Panc1 (cell line): ENCODE data around the gene BOK. TPM values are rescaled to one million over a fixed set of nuclear protein-coding genes. Genes with fewer than 3 reads are reported as not detected.

Experiments used
- ATAC-seq: fragments of 200-7000 bp; cut with Tn5 transposase; 2 replicates; pipeline ENCODE4 v1.9.1; 2020; ENCODE audit warnings: mild to moderate bottlenecking, moderate library complexity
- BruUV-seq: library from RNA; stranded (reverse); fragments of 400-500 nt; replicated peaks from 2 replicates; lab custom pipeline; 2021; lab: Mats Ljungman, UMichigan
- CTCF ChIA-PET: fragments of 300-600 bp; sonication (Branson Sonifier 250); formaldehyde crosslinking; loops from one replicate; lab custom pipeline; 2022; ENCODE audit warnings: antibody characterized with exemption; lab: Charles Lee
- POLR2A ChIA-PET: fragments of 300-600 bp; sonication (Branson Sonifier 250); formaldehyde crosslinking; loops from one replicate; lab custom pipeline; 2022; ENCODE audit warnings: antibody characterized with exemption; lab: Charles Lee
- DNase-seq: peaks from one replicate; pipeline ENCODE4 v3.0.0-alpha.2; 2010; ENCODE audit warnings: low read depth, low spot score
- H3K27ac ChIP-seq: 2 replicates; pipeline ENCODE4 v1.5.1; 2011; ENCODE audit warnings: mild to moderate bottlenecking, low read length, inconsistent platforms
- H3K27me3 ChIP-seq: fragments of 200-500 bp; sonication (Bioruptor generic); 2 replicates; pipeline ENCODE4 v1.6.0; 2014; ENCODE audit warnings: low read length, inconsistent platforms; ENCODE audit not compliant: control insufficient read depth, insufficient read depth
- H3K36me3 ChIP-seq: fragments of 200-500 bp; sonication (Bioruptor generic); 2 replicates; pipeline ENCODE4 v1.5.1; 2014; ENCODE audit warnings: inconsistent platforms, mild to moderate bottlenecking, low read length, moderate library complexity; ENCODE audit not compliant: control insufficient read depth, insufficient read depth
- H3K4me1 ChIP-seq: 2 replicates; pipeline ENCODE4 v1.5.1; 2011; ENCODE audit warnings: inconsistent platforms, mild to moderate bottlenecking, low read length, moderate library complexity; ENCODE audit not compliant: control insufficient read depth, insufficient read depth
- H3K4me3 ChIP-seq, 2 experiments: 2 replicates each; pipeline ENCODE4 v1.5.1; 2011 to 2012; ENCODE audit warnings: low read depth in 2 of 2, low read length in 2 of 2, mild to moderate bottlenecking in 2 of 2, inconsistent platforms in 1 of 2, moderate library complexity in 1 of 2
- H3K9me3 ChIP-seq: fragments of 200-500 bp; sonication (Bioruptor generic); 2 replicates; pipeline ENCODE4 v1.5.1; 2014; ENCODE audit warnings: low read depth, mild to moderate bottlenecking, inconsistent platforms, low read length, moderate library complexity; ENCODE audit not compliant: control insufficient read depth, insufficient read depth
- POLR2AphosphoS5 ChIP-seq: IDR thresholded peaks from 2 replicates; pipeline ENCODE4 v1.6.1; 2012; ENCODE audit warnings: mild to moderate bottlenecking, low read depth, low read length, moderate library complexity
- REST ChIP-seq, 2 experiments: IDR thresholded peaks; 2 replicates each; pipeline ENCODE4 v1.6.1; 2011 to 2012; ENCODE audit warnings: low read depth in 2 of 2, control low read depth in 1 of 2, low read length in 1 of 2, mild to moderate bottlenecking in 1 of 2, moderate library complexity in 1 of 2; ENCODE audit not compliant: insufficient read depth in 1 of 2
- SIN3A ChIP-seq: IDR thresholded peaks from 2 replicates; pipeline ENCODE4 v1.6.1; 2012; ENCODE audit warnings: low read depth, mild to moderate bottlenecking, low read length, moderate library complexity, borderline replicate concordance; ENCODE audit not compliant: insufficient read depth
- TCF7L2 ChIP-seq: IDR thresholded peaks from 2 replicates; pipeline ENCODE4 v1.6.1; 2011; ENCODE audit warnings: mild to moderate bottlenecking, low read depth, low read length, inconsistent platforms
- in situ Hi-C: cut with HindIII; loops from 2 replicates; pipeline ENCODE4 v1.10.0; 2016; ENCODE audit warnings: low sequenced_read_pairs, low pct_unique_long_range_greater_than_20kb
- intact Hi-C: fragments of 100-400 bp; cut with micrococcal nuclease; formaldehyde crosslinking; loops from one replicate; pipeline ENCODE4 v1.10.0; 2022; ENCODE audit not compliant: unreplicated experiment
- total RNA-seq: library from RNA; stranded (reverse); gene quantifications from one replicate; pipeline ENCODE4 v1.2.1, GENCODE V29; 2021; ENCODE audit not compliant: unreplicated experiment
- TF ChIP-seq, protein P1 (sequence below): fragments of 450-650 bp; IDR thresholded peaks from 2 replicates; pipeline ENCODE4 v1.5.1; 2017; ENCODE audit warnings: mild to moderate bottlenecking

BOK gene
- total RNA-seq, 1 experiment from 2014 or later, result 39.1 TPM

GRCh38 chr2:241577413-241578122 is 19.0 kb downstream of the BOK start:
- CTCF ChIA-PET, result interaction anchor here (0.7 kb wide), 1 partner anchor 129 kb away, joined by 5 read pairs; no protein-coding TSS in a partner anchor
- no peaks in the 10 kb centered on the region for H3K27me3 ChIP-seq
- no peaks in the 10 kb centered on the region for H3K36me3 ChIP-seq
- no peak overlapping the region for H3K4me3 ChIP-seq
- no peak overlapping the region for H3K27ac ChIP-seq
- intact Hi-C loops (no loop called here), in situ Hi-C loops (no loop called here)
- TF ChIP-seq SIN3A (no peak), POLR2AphosphoS5 (no peak), TCF7L2 (no peak), REST (IDR thresholded peaks at IDR 0.05; ENCODE audit: insufficient read depth in 1 of 2, low read depth in 2 of 2, low read length in 1 of 2) (no peak)
- TF ChIP-seq, protein P1, sequence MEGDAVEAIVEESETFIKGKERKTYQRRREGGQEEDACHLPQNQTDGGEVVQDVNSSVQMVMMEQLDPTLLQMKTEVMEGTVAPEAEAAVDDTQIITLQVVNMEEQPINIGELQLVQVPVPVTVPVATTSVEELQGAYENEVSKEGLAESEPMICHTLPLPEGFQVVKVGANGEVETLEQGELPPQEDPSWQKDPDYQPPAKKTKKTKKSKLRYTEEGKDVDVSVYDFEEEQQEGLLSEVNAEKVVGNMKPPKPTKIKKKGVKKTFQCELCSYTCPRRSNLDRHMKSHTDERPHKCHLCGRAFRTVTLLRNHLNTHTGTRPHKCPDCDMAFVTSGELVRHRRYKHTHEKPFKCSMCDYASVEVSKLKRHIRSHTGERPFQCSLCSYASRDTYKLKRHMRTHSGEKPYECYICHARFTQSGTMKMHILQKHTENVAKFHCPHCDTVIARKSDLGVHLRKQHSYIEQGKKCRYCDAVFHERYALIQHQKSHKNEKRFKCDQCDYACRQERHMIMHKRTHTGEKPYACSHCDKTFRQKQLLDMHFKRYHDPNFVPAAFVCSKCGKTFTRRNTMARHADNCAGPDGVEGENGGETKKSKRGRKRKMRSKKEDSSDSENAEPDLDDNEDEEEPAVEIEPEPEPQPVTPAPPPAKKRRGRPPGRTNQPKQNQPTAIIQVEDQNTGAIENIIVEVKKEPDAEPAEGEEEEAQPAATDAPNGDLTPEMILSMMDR, result no peak
- ATAC-seq (no peak), DNase-seq (no peak)
- no TSS peak for BruUV-seq
- H3K9me3 ChIP-seq, result no peaks in the 10 kb centered on the region
- no peaks in the 10 kb centered on the region for H3K4me1 ChIP-seq
- POLR2A ChIA-PET, result no interaction called here

- POLR2A ChIA-PET, result interaction anchor here (0.6 kb wide), 1 partner anchor 210 kb away, joined by 5 read pairs; no protein-coding TSS in a partner anchor
- in situ Hi-C loops, result no loop called here
- ATAC-seq, result no peak
These were observed 20.7 kb downstream of the BOK start for GRCh38 chr2:241579281-241579680.

More at GRCh38 chr2:241579281-241579680, 20.7 kb downstream of the BOK start:
- CTCF ChIA-PET, result no interaction called here
- no TSS peak for BruUV-seq
- no peaks in the 10 kb centered on the region for H3K27me3 ChIP-seq
- H3K9me3 ChIP-seq, result no peaks in the 10 kb centered on the region
- H3K4me1 ChIP-seq, result no peaks in the 10 kb centered on the region
- no peak overlapping the region for H3K4me3 ChIP-seq
- H3K27ac ChIP-seq, result no peak overlapping the region
- no peaks in the 10 kb centered on the region for H3K36me3 ChIP-seq
- TF ChIP-seq, protein P1, result no peak
- intact Hi-C loops, result no loop called here
- no peak for DNase-seq
